Measurements from ENCODE around the gene ECM1.

GRCh38 chr1:150557065-150557600 is 49.2 kb downstream of the ECM1 start:
- TF ChIP-seq SP1 (IDR thresholded peaks at IDR 0.05) (no peak), FOXK2 (IDR thresholded peaks at IDR 0.05) (no peak), FOXA1 (IDR thresholded peaks at IDR 0.05) (no peak), ZNF384 (IDR thresholded peaks at IDR 0.05) (no peak), ELF4 (IDR thresholded peaks at IDR 0.05) (no peak), TARDBP (IDR thresholded peaks at IDR 0.05) (no peak), SUZ12 (IDR thresholded peaks at IDR 0.05) (no peak), BHLHE40 (IDR thresholded peaks at IDR 0.05; ENCODE audit: borderline replicate concordance) (no peak), NFRKB (IDR thresholded peaks at IDR 0.05) (no peak), PKNOX1 (IDR thresholded peaks at IDR 0.05) (no peak), FOXM1 (IDR thresholded peaks at IDR 0.05; ENCODE audit: borderline replicate concordance) (no peak), ARNT (IDR thresholded peaks at IDR 0.05) (no peak)
